Neural cell (in vitro differentiated cells): Measurements from ENCODE around the gene RHBDF2. TPM values are rescaled to one million over a fixed set of nuclear protein-coding genes. Genes with fewer than 3 reads are reported as not detected.

Experiments used
- H2AFZ ChIP-seq: fragments of 200-600, 300-800 bp; sonication (generic), shearing (Covaris generic); 2 replicates; pipeline ENCODE4 v1.6.0; 2014; ENCODE audit warnings: low read depth, mild to moderate bottlenecking, antibody characterized with exemption, low read length, moderate library complexity
- H3F3A ChIP-seq: fragments of 200-600 bp; shearing (Covaris generic); 2 replicates; pipeline ENCODE4 v1.6.1; 2016; ENCODE audit warnings: mild to moderate bottlenecking, moderate library complexity, mixed read lengths, antibody characterized with exemption, low read length; ENCODE audit not compliant: insufficient read depth, poor library complexity, severe bottlenecking
- H3K27ac ChIP-seq: fragments of 200-600, 300-800 bp; sonication (generic), shearing (Covaris generic); 2 replicates; pipeline ENCODE4 v1.5.1; 2014; ENCODE audit warnings: mild to moderate bottlenecking, low read length, moderate library complexity
- H3K27me3 ChIP-seq: fragments of 300-800, 200-600 bp; sonication (generic), shearing (Covaris generic); 2 replicates; pipeline ENCODE4 v1.6.0; 2014; ENCODE audit warnings: mild to moderate bottlenecking, low read depth, low read length, moderate library complexity; ENCODE audit not compliant: insufficient read depth
- H3K36me3 ChIP-seq: fragments of 300-800, 200-600 bp; sonication (generic), shearing (Covaris generic); 2 replicates; pipeline ENCODE4 v1.5.1; 2014; ENCODE audit warnings: mild to moderate bottlenecking, antibody characterized with exemption, low read length, moderate library complexity; ENCODE audit not compliant: insufficient read depth
- H3K4me2 ChIP-seq: fragments of 300-800, 200-600 bp; sonication (generic), shearing (Covaris generic); 2 replicates; pipeline ENCODE4 v1.6.0; 2014; ENCODE audit warnings: mild to moderate bottlenecking, low read length
- H3K4me3 ChIP-seq: fragments of 300-800, 200-600 bp; sonication (generic), shearing (Covaris generic); 2 replicates; pipeline ENCODE4 v1.5.1; 2014; ENCODE audit warnings: mild to moderate bottlenecking, low read length, moderate library complexity
- H3K79me2 ChIP-seq: fragments of 200-600 bp; shearing (Covaris generic); replicated peaks from 2 replicates; pipeline ENCODE4 v1.6.0; 2014; ENCODE audit warnings: mild to moderate bottlenecking, low read length, moderate library complexity; ENCODE audit not compliant: insufficient read depth
- H3K9ac ChIP-seq: fragments of 300-800, 200-600 bp; sonication (generic), shearing (Covaris generic); 2 replicates; pipeline ENCODE4 v1.6.1; 2016; ENCODE audit warnings: mild to moderate bottlenecking, low read length, mixed read lengths
- H3K9me2 ChIP-seq: fragments of 200-600 bp; shearing (Covaris generic); 2 replicates; pipeline ENCODE4 v1.6.1; 2016; ENCODE audit warnings: mild to moderate bottlenecking, low read length, mixed read lengths; ENCODE audit not compliant: insufficient read depth
- H3K9me3 ChIP-seq: fragments of 200-600, 300-800 bp; sonication (generic), shearing (Covaris generic); 2 replicates; pipeline ENCODE4 v1.6.1; 2016; ENCODE audit warnings: mild to moderate bottlenecking, mixed run types, low read length, moderate library complexity, mixed read lengths
- H4K20me1 ChIP-seq: fragments of 200-600 bp; shearing (Covaris generic); 2 replicates; pipeline ENCODE4 v1.6.1; 2016; ENCODE audit warnings: mild to moderate bottlenecking, mixed run types; ENCODE audit not compliant: insufficient read depth
- CTCF ChIP-seq: fragments of 450-650 bp; IDR thresholded peaks from 2 replicates; pipeline ENCODE4 v1.5.1; 2014; ENCODE audit warnings: antibody characterized with exemption, mild to moderate bottlenecking, moderate library complexity; ENCODE audit not compliant: poor library complexity, severe bottlenecking
- EP300 ChIP-seq: fragments of 450-650 bp; conservative IDR thresholded peaks from 2 replicates; pipeline ENCODE4 v1.6.1; 2014; ENCODE audit warnings: antibody characterized with exemption, mild to moderate bottlenecking, moderate library complexity; ENCODE audit not compliant: poor library complexity, severe bottlenecking
- EZH2 ChIP-seq: fragments of 200-600, 300-800 bp; shearing (Covaris generic), sonication (generic); IDR thresholded peaks from 2 replicates; pipeline ENCODE4 v1.6.1; 2014; ENCODE audit warnings: antibody characterized with exemption, low read length, borderline replicate concordance, mild to moderate bottlenecking; ENCODE audit not compliant: insufficient read depth, poor library complexity, severe bottlenecking
- MXI1 ChIP-seq: fragments of 450-650 bp; conservative IDR thresholded peaks from 2 replicates; pipeline ENCODE4 v1.6.1; 2014; ENCODE audit warnings: antibody characterized with exemption, mild to moderate bottlenecking; ENCODE audit not compliant: poor library complexity, severe bottlenecking
- POLR2AphosphoS5 ChIP-seq: IDR thresholded peaks from 2 replicates; pipeline ENCODE4 v1.6.1; 2012
- RAD21 ChIP-seq: fragments of 450-650 bp; conservative IDR thresholded peaks from 2 replicates; pipeline ENCODE4 v1.6.1; 2014; ENCODE audit warnings: antibody characterized with exemption, mild to moderate bottlenecking, moderate library complexity
- REST ChIP-seq: IDR thresholded peaks from 2 replicates; pipeline ENCODE4 v1.6.1; 2012; ENCODE audit warnings: borderline replicate concordance
- SMC3 ChIP-seq: fragments of 450-650 bp; conservative IDR thresholded peaks from 2 replicates; pipeline ENCODE4 v1.6.1; 2014; ENCODE audit warnings: antibody characterized with exemption, mild to moderate bottlenecking, moderate library complexity; ENCODE audit not compliant: poor library complexity
- TAF1 ChIP-seq: IDR thresholded peaks from 2 replicates; pipeline ENCODE4 v1.6.1; 2012; ENCODE audit warnings: low read depth
- polyA plus RNA-seq: library from polyadenylated mRNA; depleted of rRNA; stranded (reverse); fragments of >200 nt; gene quantifications from 2 replicates; pipeline ENCODE4 v1.2.3, GENCODE V29; 2014

Gene RHBDF2
- polyA plus RNA-seq, 1 donor from 2014 or later = not detected

- H4K20me1 ChIP-seq = no peaks in the 10 kb centered on the region
- H3K9me3 ChIP-seq = no peaks in the 10 kb centered on the region
- H3K79me2 ChIP-seq = peaks cover 55% of the 10 kb centered on the region
- no peaks in the 10 kb centered on the region for H3K36me3 ChIP-seq
- no peak overlapping the region for H3K4me2 ChIP-seq
- no peaks in the 10 kb centered on the region for H3F3A ChIP-seq
- no peak overlapping the region for H3K4me3 ChIP-seq
- H3K9ac ChIP-seq = no peak overlapping the region
- TF ChIP-seq CTCF (peak; percentile 42), RAD21 (no peak)
- H3K9me2 ChIP-seq = no peaks in the 10 kb centered on the region
- H2AFZ ChIP-seq = no peak overlapping the region
- no peaks in the 10 kb centered on the region for H3K27me3 ChIP-seq
- H3K27ac ChIP-seq = no peak overlapping the region
Observed at GRCh38 chr17:76432712-76433336, 68.4 kb downstream of the RHBDF2 start.

GRCh38 chr17:76432004-76432403 lies 69.2 kb downstream of the RHBDF2 start:
- Histone ChIP-seq H3K27me3 (no peaks in the 10 kb centered on the region), H3K9me3 (no peaks in the 10 kb centered on the region), H3K27ac (no peak overlapping the region), H3K4me2 (no peak overlapping the region), H3K4me3 (no peak overlapping the region), H2AFZ (no peak overlapping the region), H3F3A (no peaks in the 10 kb centered on the region), H3K9me2 (no peaks in the 10 kb centered on the region), H3K36me3 (no peaks in the 10 kb centered on the region), H3K9ac (no peak overlapping the region), H4K20me1 (no peaks in the 10 kb centered on the region), H3K79me2 (peaks cover 55% of the 10 kb centered on the region)
- TF ChIP-seq CTCF = no peak
- no peak for TF ChIP-seq TAF1
- no peak for TF ChIP-seq RAD21
- no peak for TF ChIP-seq EP300
- TF ChIP-seq EZH2 = no peak
- no peak for TF ChIP-seq MXI1
- no peak for TF ChIP-seq SMC3
- no peak for TF ChIP-seq POLR2AphosphoS5
- TF ChIP-seq REST = no peak
